Esophagus squamous epithelium (tissue), 5 donors: ENCODE measurements around the gene GRIN2D. TPM values are rescaled to one million over a fixed set of nuclear protein-coding genes. Genes with fewer than 3 reads are reported as not detected.

ENCODE experiments used
- DNase-seq: peaks from one replicate; lab custom pipeline; 2025; lab: John Stamatoyannopoulos, UW
- H3K27ac ChIP-seq, 4 donors: fragments of 200-600 bp; sonication (generic); one replicate each; pipeline ENCODE4 v1.5.1; 2016 to 2019; ENCODE audit warnings: mild to moderate bottlenecking in 1 of 4
- H3K27me3 ChIP-seq, 4 donors: fragments of 200-600 bp; sonication (generic); 1 replicate in 3 of 4; 2 replicates in 1 of 4; pipeline versions ENCODE4 v1.5.1 to v1.6.0; 2017 to 2021; ENCODE audit warnings: antibody characterized with exemption in 1 of 4
- H3K36me3 ChIP-seq, 3 donors: fragments of 200-600 bp; sonication (generic); one replicate each; pipeline ENCODE4 v1.5.1; 2016 to 2019
- H3K4me1 ChIP-seq, 3 donors: fragments of 200-600 bp; sonication (generic); one replicate each; pipeline ENCODE4 v1.5.1; 2017 to 2019
- H3K4me3 ChIP-seq, 4 donors: fragments of 200-600 bp; sonication (generic); 1 replicate in 3 of 4; 2 replicates in 1 of 4; pipeline ENCODE4 v1.5.1; 2016 to 2019; ENCODE audit warnings: mild to moderate bottlenecking in 2 of 4, moderate library complexity in 1 of 4
- H3K9me3 ChIP-seq, 3 donors: fragments of 200-600 bp; sonication (generic); one replicate each; pipeline ENCODE4 v1.5.1; 2016 to 2019
- CTCF ChIP-seq, 6 experiments: fragments of 450-650 bp in 4 of 6; fragments of 200-600 bp in 2 of 6; sonication (generic) in 2 of 6; IDR thresholded peaks; one replicate each; pipeline ENCODE4 v1.5.1; 2016 to 2019; ENCODE audit warnings: antibody characterized with exemption in 6 of 6, mild to moderate bottlenecking in 4 of 6, moderate library complexity in 4 of 6
- POLR2A ChIP-seq, 4 donors: fragments of 450-650 bp; IDR thresholded peaks; one replicate each; pipeline ENCODE4 v1.6.1; 2017; ENCODE audit warnings: antibody characterized with exemption in 4 of 4, mild to moderate bottlenecking in 4 of 4, moderate library complexity in 3 of 4
- WGBS, 2 donors: methylation state at CpG; one replicate each; pipeline ENCODE4 v1.1.5; 2018; 5-methylcytosine and 5-hydroxymethylcytosine counted together
- intact Hi-C: fragments of 100-400 bp; cut with DNase I; formaldehyde crosslinking; loops from one replicate; pipeline ENCODE4 v1.15.0; 2022
- total RNA-seq, 4 donors: library from RNA; depleted of rRNA; stranded (reverse); fragments of >200 nt; gene quantifications; one replicate each; pipeline ENCODE4 v1.1.0, GENCODE V29; 2016
- donor health status: DM: yes; HTN: yes; CAD: no.

GRIN2D gene
- total RNA-seq, 4 donors from 2014 or later = 0.09 to 0.47 (median 0.15) TPM

GRCh38 chr19:48400018-48400742, 6.7 kb downstream of the GRIN2D start:
- Histone ChIP-seq H3K4me3 (peak overlapping the region in 1 of 4 donors; percentile 36), H3K36me3 (no peaks in the 10 kb centered on the region), H3K9me3 (no peaks in the 10 kb centered on the region), H3K27me3 (peaks cover 9 to 42% (median 18%) of the 10 kb centered on the region in 4 donors), H3K4me1 (peaks cover 4 to 30% (median 7%) of the 10 kb centered on the region in 3 donors), H3K27ac (peak overlapping the region in 3 of 4 donors; percentile 0 to 13 (median 11))
- 46 to 49% methylated on average over 12 to 14 of the region's 14 CpGs for WGBS, 2 donors
- TF ChIP-seq POLR2A (IDR thresholded peaks at IDR 0.05) (no peak), CTCF (IDR thresholded peaks at IDR 0.05) (no peak)
- DNase-seq = no peak
- intact Hi-C loops = no loop called here

GRCh38 chr19:48401287-48401686, 7.8 kb downstream of the GRIN2D start:
- H3K27me3 ChIP-seq = peaks cover 3 to 42% (median 8%) of the 10 kb centered on the region in 4 donors
- no peak for TF ChIP-seq CTCF (IDR thresholded peaks at IDR 0.05)
- TF ChIP-seq POLR2A (IDR thresholded peaks at IDR 0.05) = no peak
- no peak for DNase-seq
- intact Hi-C loops = no loop called here
- H3K4me3 ChIP-seq = no peak overlapping the region
- H3K4me1 ChIP-seq = peaks cover 4 to 25% (median 7%) of the 10 kb centered on the region in 3 donors
- no peaks in the 10 kb centered on the region for H3K9me3 ChIP-seq
- 57 to 58% methylated on average over 5 of the region's 5 CpGs for WGBS, 2 donors
- H3K27ac ChIP-seq = no peak overlapping the region
- no peaks in the 10 kb centered on the region for H3K36me3 ChIP-seq

GRCh38 chr19:48403606-48404005, 10.1 kb downstream of the GRIN2D start:
- intact Hi-C loops = no loop called here
- Histone ChIP-seq H3K4me1 (peaks cover 0 to 6% (median 0%) of the 10 kb centered on the region in 3 donors), H3K27ac (no peak overlapping the region), H3K4me3 (no peak overlapping the region), H3K27me3 (peaks cover 0 to 30% (median 0%) of the 10 kb centered on the region in 4 donors), H3K36me3 (no peaks in the 10 kb centered on the region), H3K9me3 (no peaks in the 10 kb centered on the region)
- 0 to 60% methylated on average over 1 to 2 of the region's 3 CpGs for WGBS, 2 donors
- TF ChIP-seq CTCF (IDR thresholded peaks at IDR 0.05) (no peak), POLR2A (IDR thresholded peaks at IDR 0.05) (no peak)
- DNase-seq = no peak

- no peak overlapping the region for H3K4me3 ChIP-seq
- H3K36me3 ChIP-seq = no peaks in the 10 kb centered on the region
- TF ChIP-seq CTCF (IDR thresholded peaks at IDR 0.05) (no peak), POLR2A (IDR thresholded peaks at IDR 0.05) (no peak)
- no peak overlapping the region for H3K27ac ChIP-seq
- intact Hi-C loops = no loop called here
- 77 to 83% methylated on average over 1 to 3 of the region's 27 CpGs for WGBS, 2 donors
- no peak for DNase-seq
- no peaks in the 10 kb centered on the region for H3K9me3 ChIP-seq
- peaks cover 0 to 27% (median 0%) of the 10 kb centered on the region in 4 donors for H3K27me3 ChIP-seq
- no peaks in the 10 kb centered on the region for H3K4me1 ChIP-seq
These were observed 11.7 kb downstream of the GRIN2D start for GRCh38 chr19:48405010-48405659.

GRCh38 chr19:48405850-48406249, 12.4 kb downstream of the GRIN2D start:
- Histone ChIP-seq H3K9me3 (no peaks in the 10 kb centered on the region), H3K27ac (no peak overlapping the region), H3K27me3 (peaks cover 0 to 27% (median 0%) of the 10 kb centered on the region in 4 donors), H3K4me1 (no peaks in the 10 kb centered on the region), H3K4me3 (no peak overlapping the region), H3K36me3 (no peaks in the 10 kb centered on the region)
- WGBS, 2 donors = 71 to 76% methylated on average over 13 of the region's 13 CpGs
- TF ChIP-seq CTCF (IDR thresholded peaks at IDR 0.05) (no peak), POLR2A (IDR thresholded peaks at IDR 0.05) (no peak)
- no peak for DNase-seq
- intact Hi-C loops = no loop called here
